Medulla oblongata (tissue), 1 donor: ENCODE data around the gene HLA-DRB1.
"Not testable (repeated sequence)": the region's sequence is repeated elsewhere in the genome, so short reads cannot be mapped to it uniquely, and the experiment has no call there.

ENCODE experiments used
- DNase-seq: peaks from one replicate; pipeline ENCODE4 v3.0.0-alpha.2; 2015; ENCODE audit errors: extremely low spot score

The HLA-DRB1 gene

DNA sequence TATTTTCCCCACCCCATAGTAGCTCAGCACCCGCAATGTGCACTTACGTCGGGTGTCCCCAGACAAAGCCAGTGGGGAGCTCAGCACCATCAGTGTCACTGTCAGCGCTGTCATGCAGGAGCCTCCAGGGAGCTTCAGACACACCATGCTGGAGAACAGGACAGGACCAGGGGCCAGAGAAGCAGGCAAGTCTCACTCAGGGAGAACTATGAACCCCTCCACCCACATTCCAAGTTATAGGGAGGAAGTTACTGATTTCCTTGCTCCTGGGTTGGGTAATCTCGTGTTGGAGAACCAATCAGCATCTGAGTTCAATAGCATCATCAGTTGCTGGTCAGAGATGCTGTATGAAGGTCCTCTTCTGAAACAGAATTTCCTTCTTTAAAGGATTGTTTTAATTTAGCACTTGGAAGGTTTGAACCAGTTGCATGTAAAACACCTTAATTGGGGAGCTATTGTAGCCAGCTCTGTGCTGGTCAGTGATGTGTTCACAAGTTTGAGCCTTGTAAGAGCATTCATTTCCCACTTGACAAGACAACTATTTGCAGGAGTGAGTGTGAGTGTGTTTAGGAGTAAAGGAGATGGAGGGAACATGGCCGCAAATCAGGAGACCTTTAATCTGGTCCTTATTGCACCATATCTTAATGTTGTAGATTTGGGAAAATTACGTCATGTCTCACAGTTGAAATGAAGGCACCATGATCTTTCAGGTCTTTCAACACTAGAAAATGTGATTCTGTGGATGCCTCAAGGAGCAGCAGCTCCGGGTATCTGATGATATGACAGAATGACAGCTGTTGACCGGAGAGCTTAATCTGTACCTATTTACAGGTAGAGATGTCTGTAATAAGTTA, at the start of gene HLA-DRB1:
HLA-DRB1 (minus strand) TSS at position 253 of the 854 bp plus-strand sequence; CDS start at position 147, 106 bp downstream.
- peak; percentile 75 for DNase-seq

DNA sequence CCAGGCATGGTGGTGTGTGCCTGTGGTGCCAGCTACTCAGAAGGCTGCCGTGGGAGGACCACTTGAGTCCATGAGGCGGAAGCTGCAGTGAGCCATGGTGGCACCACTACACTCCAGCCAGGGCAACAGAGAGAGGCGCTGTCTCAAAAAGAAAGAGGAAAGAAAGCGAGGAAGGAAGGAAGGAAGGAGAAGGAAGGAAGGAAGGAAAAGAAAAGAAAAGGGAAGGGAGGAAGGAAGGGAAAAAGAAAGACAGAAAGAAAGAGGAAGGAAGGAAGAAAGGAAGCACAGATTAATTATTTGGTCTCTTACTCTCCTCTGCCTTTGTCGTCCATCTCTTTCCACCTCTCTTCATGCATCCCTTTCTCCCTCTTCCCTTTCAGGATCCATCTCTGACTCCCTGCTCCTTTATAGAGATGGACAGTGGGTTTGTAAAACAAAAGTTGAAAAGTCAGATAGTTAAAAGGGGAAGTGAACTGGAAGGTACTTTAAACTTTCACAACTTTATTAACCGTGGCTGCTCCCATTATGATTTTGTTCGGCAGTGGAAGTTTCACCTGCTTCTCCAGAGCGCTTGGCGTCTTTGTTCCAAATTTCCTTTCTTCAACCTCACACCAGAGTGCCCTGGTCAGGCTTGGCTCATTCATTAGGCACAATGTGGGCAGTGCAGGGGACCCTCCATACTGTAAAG, 49.0 kb upstream of the HLA-DRB1 start:
- no peak for DNase-seq

DNA sequence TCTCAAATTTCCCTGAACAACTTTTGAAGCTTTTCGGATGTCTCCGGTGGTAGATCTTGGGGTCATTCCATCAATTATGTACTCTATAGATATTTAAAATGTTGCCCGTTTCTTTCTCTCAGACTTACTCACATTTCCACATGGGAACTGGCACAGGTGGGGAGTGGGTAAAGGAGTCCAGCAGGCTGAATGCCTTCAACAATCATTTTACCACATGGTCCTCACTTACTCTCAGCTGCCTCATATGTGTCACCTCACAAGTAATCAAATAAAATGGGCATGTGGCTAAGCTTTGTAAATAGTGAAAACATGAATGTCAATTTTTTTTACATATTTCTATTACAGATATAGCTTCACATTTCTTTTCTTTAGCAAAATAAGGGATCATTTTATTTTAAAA, 48.2 kb upstream of the HLA-DRB1 start:
- DNase-seq: no peak

DNA sequence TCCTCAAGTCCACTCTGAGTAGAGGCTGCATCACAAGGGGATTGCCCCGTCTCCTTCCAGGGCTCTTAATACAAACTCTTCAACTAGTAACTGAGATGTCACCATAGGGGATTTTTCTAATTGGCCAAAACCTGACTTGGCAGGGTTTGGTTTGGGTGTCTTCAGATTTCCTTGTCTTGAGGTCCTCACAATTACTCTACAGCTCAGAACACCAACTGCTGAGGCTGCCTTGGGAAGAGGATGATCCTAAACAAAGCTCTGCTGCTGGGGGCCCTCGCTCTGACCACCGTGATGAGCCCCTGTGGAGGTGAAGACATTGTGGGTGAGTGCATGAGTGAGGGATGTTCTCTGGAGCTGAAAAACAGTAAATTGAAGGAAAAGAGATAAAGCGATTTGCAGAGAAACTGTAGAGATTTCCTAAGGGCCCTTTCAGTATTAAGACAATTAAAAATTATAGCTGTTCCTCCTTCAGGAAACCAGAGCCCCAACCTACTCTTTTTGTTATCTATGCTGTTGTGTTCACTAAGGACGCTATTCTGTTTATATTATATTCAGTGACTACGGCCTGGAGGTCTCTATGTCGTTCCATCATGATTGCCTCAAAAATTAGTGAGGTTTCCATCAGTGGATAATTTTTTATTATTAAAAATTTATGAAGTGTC, 47.7 kb upstream of the HLA-DRB1 start, which contains the start of gene HLA-DQA1:
HLA-DQA1 (plus strand) TSS at position 188 of the 662 bp plus-strand sequence; CDS start at position 241, 53 bp downstream.
- peak; percentile 80 for DNase-seq

DNA sequence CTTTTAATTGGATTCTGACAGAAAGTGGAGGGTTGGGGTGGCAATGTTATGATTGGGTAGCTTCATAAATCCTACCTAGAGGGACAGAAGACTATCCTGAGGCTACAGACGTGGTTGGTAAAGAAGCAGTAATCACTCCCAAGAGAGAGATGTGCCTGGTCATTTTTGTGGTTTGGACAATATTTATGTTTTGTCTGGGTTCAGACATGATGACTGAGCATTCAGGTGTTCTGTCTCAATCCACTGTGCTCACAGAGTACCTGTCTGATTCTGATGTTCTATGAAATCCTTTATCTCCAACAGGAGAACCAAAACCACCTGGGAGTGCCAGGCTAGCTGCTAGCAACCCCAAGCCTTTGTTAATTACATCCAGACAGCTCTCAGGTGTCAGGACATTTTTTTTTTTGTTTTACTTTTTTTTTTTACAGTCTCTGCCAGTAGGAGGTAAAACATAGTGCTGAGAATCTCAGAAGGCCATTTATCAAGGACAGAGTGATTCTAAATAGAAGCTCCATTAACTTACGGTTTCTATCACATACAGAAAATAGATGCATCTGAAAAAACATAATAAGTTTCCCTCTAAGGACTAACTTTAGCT, 46.0 kb upstream of the HLA-DRB1 start:
- DNase-seq: no peak

DNA sequence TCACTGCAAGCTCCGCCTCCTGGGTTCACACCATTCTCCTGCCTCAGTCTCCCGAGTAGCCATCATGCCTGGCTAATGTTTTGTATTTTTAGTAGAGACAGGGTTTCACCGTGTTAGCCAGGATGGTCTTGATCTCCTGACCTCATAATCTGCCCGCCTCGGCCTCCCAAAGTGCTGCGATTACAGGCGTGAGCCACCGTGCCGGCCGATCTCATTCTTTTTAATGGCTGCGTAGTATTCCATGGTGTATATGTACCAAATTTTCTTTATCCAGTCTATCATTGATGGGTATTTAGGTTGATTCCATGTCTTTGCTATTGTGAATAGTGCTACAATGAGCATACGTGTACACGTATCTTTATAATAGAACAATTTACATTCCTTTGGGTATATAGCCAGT, 40.1 kb upstream of the HLA-DRB1 start:
- not testable (repeated sequence) for DNase-seq

DNA sequence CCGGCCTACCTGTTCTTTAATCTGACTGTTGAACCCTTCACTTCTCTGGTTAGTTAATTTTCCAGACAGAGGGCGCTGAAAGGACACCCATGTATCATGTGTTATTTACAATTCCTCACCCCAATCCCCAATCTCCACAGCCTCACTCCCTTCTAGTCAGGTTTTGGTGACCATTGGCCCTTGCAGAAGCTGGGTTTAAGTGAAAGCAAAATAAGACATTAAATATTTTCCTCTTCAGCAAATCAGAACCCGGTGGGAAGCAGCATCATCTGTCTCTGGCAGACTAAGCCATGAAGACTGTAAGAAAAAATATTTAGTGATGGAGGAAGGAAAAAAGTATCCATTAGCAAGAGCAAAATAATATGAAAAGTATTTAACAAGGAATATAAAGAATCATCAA, 38.2 kb upstream of the HLA-DRB1 start:
- peak; percentile 50 for DNase-seq

DNA sequence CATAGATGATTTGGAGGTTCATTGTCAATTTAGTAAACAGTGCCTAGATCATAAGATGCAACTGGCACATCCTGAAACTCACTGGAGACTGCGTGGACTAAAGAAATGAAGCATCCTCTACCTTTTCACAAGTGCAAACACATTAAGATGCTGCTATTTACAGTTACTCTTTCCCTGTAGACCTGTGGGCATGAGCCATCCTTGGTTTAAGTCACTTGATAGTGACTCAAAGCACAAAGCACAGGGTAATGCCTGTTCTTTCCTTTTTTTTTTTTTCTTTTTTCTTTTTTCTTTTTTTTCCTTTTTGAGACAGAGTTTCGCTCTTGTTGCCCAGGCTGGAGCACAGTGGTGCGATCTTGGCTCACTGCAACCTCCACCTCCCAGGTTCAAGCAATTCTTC, 37.6 kb upstream of the HLA-DRB1 start:
- DNase-seq: no peak

DNA sequence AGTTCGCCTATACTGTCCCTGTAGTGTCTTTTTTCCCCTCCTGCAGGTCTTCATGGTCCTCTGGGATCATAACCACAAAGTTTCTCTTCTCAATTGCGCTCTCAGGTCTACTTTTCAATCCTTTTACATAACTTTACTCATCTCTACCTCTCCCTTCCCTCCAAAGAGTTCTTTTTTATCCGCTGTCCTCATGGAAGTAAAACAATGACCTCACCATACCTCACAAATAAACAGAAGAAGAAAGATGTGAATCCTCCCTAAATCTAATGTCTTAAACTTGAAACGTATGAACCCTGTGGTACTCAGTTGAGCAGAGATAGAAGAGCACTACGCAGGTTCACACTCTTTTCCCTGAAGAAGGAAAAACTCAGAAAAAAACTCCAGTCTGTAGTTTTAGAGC, 35.5 kb upstream of the HLA-DRB1 start:
- DNase-seq: no peak

DNA sequence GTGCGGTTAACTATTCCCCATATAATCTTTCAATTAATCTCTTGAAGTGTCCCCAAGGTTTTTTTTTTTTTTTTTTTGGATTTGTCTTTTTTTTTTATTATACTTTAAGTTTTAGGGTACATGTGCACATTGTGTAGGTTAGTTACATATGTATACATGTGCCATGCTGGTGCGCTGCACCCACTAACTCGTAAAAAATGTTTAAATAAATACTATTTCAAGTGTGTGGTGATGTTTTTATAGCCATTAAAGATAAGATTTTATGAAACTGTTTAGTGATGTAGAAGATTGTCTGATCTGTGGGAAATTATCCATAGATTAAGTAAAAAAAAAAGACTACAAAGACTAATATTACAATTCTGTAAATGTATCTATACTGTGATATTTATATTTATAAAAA, 34.9 kb upstream of the HLA-DRB1 start:
- no peak for DNase-seq

DNA sequence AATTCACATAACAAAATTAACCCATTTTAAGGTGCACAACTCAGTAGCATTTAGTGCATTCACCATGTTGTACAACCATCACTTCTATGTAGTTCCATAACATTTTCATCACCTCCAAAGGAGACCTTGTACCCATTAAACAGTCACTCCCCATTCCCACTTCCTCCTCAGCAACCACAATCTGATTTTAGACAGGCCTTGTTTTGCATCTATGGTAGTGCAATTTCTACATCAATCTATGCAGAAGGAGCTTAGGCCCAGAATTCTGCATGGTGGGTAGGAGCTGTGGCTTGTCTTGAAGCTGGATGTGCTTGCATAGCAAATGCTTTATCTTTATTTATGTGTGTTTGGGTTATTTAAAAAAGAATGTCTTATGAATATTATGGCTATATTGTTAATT, 34.0 kb upstream of the HLA-DRB1 start:
- DNase-seq: no peak

DNA sequence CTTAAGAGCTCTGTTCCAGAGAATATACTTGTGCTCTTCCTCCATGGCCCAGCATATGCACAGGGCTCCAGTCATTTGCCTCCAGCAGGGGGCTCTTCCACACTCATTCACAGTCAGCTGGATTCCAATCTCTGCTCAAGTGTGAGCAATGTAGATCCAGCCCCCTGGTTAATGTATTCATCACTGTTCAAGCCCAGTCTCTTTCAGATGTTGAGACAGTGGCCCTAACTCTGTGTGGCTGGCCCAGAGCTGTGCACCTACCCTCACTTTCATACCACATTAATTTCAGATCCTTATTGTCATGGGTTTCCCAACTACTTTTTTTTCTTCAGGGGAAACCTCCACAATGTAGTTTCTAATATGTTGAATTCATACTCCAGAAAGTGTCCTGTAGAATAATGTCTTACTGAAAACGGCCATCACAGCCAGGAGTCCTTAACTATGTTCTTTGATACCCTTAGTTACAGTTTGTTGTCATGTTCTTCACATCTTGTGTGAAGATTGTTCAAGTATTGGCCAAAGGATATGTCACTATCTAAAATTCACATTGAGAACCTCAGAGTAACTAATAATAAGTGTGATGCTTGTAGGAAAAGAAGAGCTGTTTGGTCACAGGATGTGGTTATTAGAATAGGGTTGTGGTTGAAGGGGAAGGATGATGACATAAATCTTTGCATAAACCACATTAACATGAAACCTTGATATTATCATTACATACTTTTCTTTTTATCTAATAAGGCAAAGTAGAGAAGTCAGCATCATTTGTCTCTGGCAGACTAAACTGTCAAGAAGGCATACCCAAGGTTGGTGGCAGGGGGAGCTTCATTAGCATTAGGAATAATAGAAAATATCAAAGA, 33.1 kb upstream of the HLA-DRB1 start:
- DNase-seq: no peak

DNA sequence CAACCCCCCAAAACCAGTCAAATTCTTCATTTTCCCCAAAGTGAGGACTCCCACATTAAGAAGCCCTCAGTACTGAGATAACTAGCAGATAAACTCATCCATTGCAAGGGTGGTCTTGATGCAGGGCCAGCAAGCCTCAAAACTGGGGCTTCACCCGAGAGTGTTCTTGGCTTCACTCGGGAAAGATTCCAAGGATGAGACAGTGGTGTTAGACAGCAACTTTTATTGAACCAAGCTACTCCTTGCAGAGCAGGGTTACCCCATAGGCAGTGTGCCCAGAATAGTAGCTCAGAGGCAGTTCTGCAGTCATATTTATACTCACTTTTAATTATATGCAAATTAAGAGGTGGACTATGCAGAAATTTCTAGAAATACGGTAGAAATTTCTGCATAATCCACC, 31.7 kb upstream of the HLA-DRB1 start:
- no peak for DNase-seq

DNA sequence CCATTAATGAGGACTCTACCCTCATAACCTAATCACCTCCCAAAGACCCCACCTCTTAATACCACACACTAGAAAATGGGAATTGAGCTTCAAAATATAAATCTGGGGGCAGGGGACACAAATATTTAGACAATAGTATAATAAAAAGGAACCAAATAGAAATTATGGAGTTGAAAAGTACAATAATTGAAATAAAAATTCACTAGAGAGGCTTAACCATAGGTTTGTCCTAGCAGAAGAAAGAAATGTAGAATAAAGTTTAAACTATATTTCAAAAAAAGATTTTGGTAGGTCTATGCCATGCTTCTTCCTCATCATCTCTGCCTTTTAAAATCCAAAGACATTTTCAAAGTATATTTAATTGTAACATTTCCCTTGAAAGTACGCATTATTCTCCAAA, 28.1 kb upstream of the HLA-DRB1 start:
- DNase-seq: no peak

DNA sequence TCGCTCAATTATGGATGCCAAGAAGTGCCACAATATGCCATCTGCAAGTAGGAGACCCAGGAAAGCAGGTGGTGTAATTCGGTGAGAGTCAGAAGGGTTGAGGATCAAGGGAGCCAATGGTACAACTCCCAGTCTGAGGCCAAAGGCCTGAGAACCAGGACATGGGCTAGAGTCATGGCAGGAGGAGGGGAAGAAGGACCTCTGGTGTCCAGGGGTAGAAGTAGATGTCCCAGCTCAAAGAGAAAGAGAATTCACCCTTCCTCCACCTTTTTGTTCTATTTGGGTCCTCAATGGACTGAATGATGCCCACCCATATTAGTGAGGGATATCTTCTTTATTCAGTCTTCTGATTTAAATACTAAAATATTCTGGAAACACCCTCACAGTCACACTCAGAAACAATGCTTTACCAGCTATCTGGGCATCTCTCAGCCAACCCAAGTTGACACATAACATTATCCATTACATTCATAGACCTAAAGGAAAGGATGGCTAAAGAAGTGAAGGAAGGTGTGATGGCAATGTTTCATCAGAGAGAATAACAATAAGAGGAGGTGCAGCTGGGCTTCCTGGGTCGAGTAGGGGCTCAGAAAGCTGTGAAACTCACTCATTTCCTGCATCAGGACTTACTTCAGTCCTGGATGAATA, 26.4 kb upstream of the HLA-DRB1 start:
- no peak for DNase-seq

DNA sequence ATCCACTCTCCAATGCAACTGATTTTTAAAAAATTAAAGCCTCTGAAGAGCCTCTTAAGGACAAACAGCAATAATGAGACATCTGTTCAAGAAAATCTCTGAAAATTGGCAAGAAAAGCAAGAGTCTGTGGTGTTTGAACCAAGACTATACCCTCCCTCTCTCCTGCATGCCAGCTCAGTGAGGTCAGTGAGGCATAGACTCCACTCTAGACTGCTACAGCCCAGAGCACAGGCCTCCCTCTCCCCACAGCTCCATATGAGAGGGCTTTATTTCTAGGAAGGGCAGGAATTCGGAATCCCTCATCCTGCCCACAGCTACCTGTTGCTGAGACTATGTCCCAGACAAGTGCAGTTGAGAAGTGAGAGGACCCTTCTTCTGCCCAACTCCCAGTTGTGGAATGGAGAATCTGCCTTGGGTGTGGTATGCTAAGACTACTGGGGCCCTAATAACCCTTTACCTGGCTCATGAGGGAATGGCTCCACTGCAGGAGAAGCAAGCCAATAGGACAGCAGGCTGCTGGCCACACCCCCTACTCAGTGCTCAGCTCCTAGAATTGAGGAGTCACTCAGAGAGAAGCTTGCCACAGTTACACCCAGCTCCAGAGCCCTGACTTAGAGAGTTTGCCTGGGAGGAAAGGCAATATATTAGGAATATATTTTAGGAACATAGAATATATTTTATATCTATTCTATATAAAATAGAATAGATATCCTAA, 24.9 kb upstream of the HLA-DRB1 start:
- no peak for DNase-seq

DNA sequence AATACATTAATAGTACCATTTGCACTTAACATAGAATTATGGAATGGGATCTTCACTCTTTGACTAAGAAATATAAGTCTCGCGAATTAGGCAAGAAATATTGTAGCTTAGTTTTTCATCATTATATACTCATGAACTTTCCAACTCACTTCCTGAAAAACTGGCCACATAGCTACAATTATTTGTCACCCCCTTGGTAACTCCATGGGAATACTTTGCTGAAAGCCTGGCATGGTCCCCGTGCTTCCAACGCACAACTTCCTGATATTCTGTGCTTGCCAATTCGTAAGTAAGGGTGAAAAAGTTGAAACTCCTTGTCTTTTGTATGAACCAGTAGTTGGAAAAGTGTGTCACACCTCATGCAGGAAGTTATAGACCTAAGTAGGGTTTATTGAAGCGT, 23.8 kb upstream of the HLA-DRB1 start:
- DNase-seq: no peak

DNA sequence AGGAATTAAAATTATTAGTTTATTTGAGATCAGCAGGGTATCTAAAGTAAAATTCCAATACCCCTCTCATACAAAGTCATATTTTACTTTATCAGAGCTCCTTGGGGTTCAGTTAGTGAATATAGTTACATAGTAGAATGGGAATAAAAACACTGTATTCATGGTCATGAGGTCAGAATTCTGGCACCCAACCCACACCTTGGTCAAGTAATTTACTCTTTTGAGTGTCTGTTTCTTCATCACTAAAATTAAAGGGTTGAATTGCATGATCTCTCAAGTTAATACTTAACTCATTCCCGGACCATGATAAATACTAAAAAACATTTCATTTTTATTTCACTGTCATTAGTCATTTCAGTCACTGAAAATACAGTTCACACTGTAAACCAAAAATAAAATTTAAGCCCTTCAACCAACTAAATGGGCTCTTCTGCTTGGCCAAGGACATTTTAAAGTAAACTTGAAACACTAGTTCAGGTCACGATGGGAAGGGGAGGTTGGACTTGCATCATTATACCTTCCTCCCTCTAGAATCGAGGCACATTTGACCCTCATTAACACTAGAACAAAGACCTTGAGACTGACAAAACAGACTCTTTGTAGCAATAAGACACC, 21.1 kb upstream of the HLA-DRB1 start:
- no peak for DNase-seq
